OCI-LY3 (cell line): ENCODE measurements around the gene XRCC5.

Experiments used
- H2AFZ ChIP-seq: fragments of 200-600, 300-600 bp; shearing (Covaris generic); 2 replicates; pipeline ENCODE4 v1.6.0; 2014; ENCODE audit warnings: antibody characterized with exemption, low read depth, low read length
- H3K27ac ChIP-seq: fragments of 200-600, 300-600 bp; sonication (generic); 2 replicates; pipeline ENCODE4 v1.5.1; 2014; ENCODE audit warnings: mild to moderate bottlenecking, low read length, moderate library complexity, mixed read lengths
- H3K27me3 ChIP-seq: fragments of 200-600, 300-600 bp; sonication (generic); 2 replicates; pipeline ENCODE4 v1.6.1; 2014; ENCODE audit warnings: low read depth, low read length, mixed read lengths
- H3K36me3 ChIP-seq: fragments of 200-600, 300-600 bp; sonication (generic); replicated peaks from 2 replicates; pipeline ENCODE3; 2014; ENCODE audit warnings: low read depth, low read length, mixed read lengths
- H3K4me1 ChIP-seq: fragments of 300-600, 200-600 bp; sonication (generic); 2 replicates; pipeline ENCODE4 v1.6.1; 2014; ENCODE audit warnings: low read length, mixed read lengths
- H3K4me2 ChIP-seq: fragments of 200-600, 300-600 bp; sonication (generic); 2 replicates; pipeline ENCODE4 v1.6.1; 2014; ENCODE audit warnings: low read length, mixed read lengths
- H3K4me3 ChIP-seq: fragments of 300-600, 200-600 bp; sonication (generic); 2 replicates; pipeline ENCODE4 v1.5.1; 2014; ENCODE audit warnings: antibody characterized with exemption, mild to moderate bottlenecking, low read length, moderate library complexity
- H3K79me2 ChIP-seq: fragments of 300-600, 200-600 bp; shearing (Covaris generic); 2 replicates; pipeline ENCODE4 v1.6.1; 2014; ENCODE audit warnings: mild to moderate bottlenecking, low read length, mixed read lengths
- H3K9ac ChIP-seq: fragments of 300-600, 200-600 bp; shearing (Covaris generic); 2 replicates; pipeline ENCODE4 v1.6.0; 2014; ENCODE audit warnings: mild to moderate bottlenecking, low read length, moderate library complexity
- H3K9me3 ChIP-seq: fragments of 200-600, 300-600 bp; shearing (Covaris generic); 2 replicates; pipeline ENCODE4 v1.6.1; 2014; ENCODE audit warnings: low read length, mixed read lengths; ENCODE audit not compliant: insufficient read depth
- H4K20me1 ChIP-seq: fragments of 200-600, 300-600 bp; sonication (generic); 2 replicates; pipeline ENCODE4 v1.6.1; 2016; ENCODE audit warnings: low read length, mixed read lengths; ENCODE audit not compliant: insufficient read depth
- CTCF ChIP-seq: fragments of 200-600, 300-600 bp; sonication (generic); IDR thresholded peaks from 2 replicates; pipeline ENCODE4 v1.5.1; 2014; ENCODE audit warnings: antibody characterized with exemption, low read length, low read depth
- EZH2phosphoT487 ChIP-seq: fragments of 200-600 bp; shearing (Covaris generic); IDR thresholded peaks from 2 replicates; pipeline ENCODE4 v1.6.1; 2018; ENCODE audit warnings: antibody characterized with exemption, mixed run types, low read depth

Gene XRCC5

GRCh38 chr2:216194561-216194960 is 85.4 kb downstream of the XRCC5 start:
- Histone ChIP-seq H3K4me3 (no peak overlapping the region), H3K27me3 (no peaks in the 10 kb centered on the region), H2AFZ (no peak overlapping the region), H3K27ac (peak overlapping the region; percentile 75), H3K79me2 (peaks cover 36% of the 10 kb centered on the region), H3K9me3 (no peaks in the 10 kb centered on the region), H4K20me1 (0 out of 2 replicates have a peak, but pooled peaks cover 3% of the 10 kb centered on the region), H3K4me1 (peaks cover 33% of the 10 kb centered on the region), H3K4me2 (peak overlapping the region; percentile 45), H3K36me3 (peaks cover 53% of the 10 kb centered on the region), H3K9ac (no peak overlapping the region)
- TF ChIP-seq CTCF (no peak), EZH2phosphoT487 (no peak)

GRCh38 chr2:216195565-216196029 is 86.4 kb downstream of the XRCC5 start:
- Histone ChIP-seq H3K27me3 (no peaks in the 10 kb centered on the region), H3K79me2 (peaks cover 35% of the 10 kb centered on the region), H3K4me3 (no peak overlapping the region), H3K4me1 (peaks cover 33% of the 10 kb centered on the region), H4K20me1 (0 out of 2 replicates have a peak, but pooled peaks cover 3% of the 10 kb centered on the region), H3K27ac (peak overlapping the region; percentile 75), H3K4me2 (peak overlapping the region; percentile 45), H2AFZ (no peak overlapping the region), H3K9me3 (no peaks in the 10 kb centered on the region), H3K9ac (peak overlapping the region; percentile 15; the same call in 1 of the 2 replicates), H3K36me3 (peaks cover 55% of the 10 kb centered on the region)
- TF ChIP-seq EZH2phosphoT487 (no peak), CTCF (no peak)

GRCh38 chr2:216201692-216202306 is 92.7 kb downstream of the XRCC5 start:
- peaks cover 49% of the 10 kb centered on the region for H3K4me1 ChIP-seq
- peaks cover 65% of the 10 kb centered on the region for H3K36me3 ChIP-seq
- TF ChIP-seq EZH2phosphoT487 (no peak), CTCF (no peak)
- no peak overlapping the region for H3K4me2 ChIP-seq
- no peak overlapping the region for H3K27ac ChIP-seq
- H3K4me3 ChIP-seq = no peak overlapping the region
- H3K27me3 ChIP-seq = no peaks in the 10 kb centered on the region
- no peak overlapping the region for H3K9ac ChIP-seq
- H3K79me2 ChIP-seq = peaks cover 19% of the 10 kb centered on the region
- H3K9me3 ChIP-seq = no peaks in the 10 kb centered on the region
- H4K20me1 ChIP-seq = 0 out of 2 replicates have a peak, but pooled peaks cover 4% of the 10 kb centered on the region
- H2AFZ ChIP-seq = no peak overlapping the region

- Histone ChIP-seq H3K27me3 (no peaks in the 10 kb centered on the region), H3K27ac (peak overlapping the region; percentile 99), H3K9ac (no peak overlapping the region), H3K4me1 (peaks cover 58% of the 10 kb centered on the region), H3K9me3 (no peaks in the 10 kb centered on the region), H3K4me2 (no peak overlapping the region), H3K4me3 (no peak overlapping the region), H3K36me3 (peaks cover 66% of the 10 kb centered on the region), H4K20me1 (0 out of 2 replicates have a peak, but pooled peaks cover 4% of the 10 kb centered on the region), H3K79me2 (peaks cover 23% of the 10 kb centered on the region), H2AFZ (no peak overlapping the region)
- TF ChIP-seq EZH2phosphoT487 = no peak
- TF ChIP-seq CTCF = no peak
Measured at GRCh38 chr2:216202626-216203250, 93.6 kb downstream of the XRCC5 start.
